HG02884 (cell line): Measurements from ENCODE around the gene GDPD4.

Experiments used
- ATAC-seq: cut with Tn5 transposase; IDR thresholded peaks from one replicate; pipeline ENCODE4 v1.9.1; 2021; ENCODE audit warnings: mild to moderate bottlenecking, moderate library complexity; ENCODE audit not compliant: unreplicated experiment

Gene GDPD4

DNA sequence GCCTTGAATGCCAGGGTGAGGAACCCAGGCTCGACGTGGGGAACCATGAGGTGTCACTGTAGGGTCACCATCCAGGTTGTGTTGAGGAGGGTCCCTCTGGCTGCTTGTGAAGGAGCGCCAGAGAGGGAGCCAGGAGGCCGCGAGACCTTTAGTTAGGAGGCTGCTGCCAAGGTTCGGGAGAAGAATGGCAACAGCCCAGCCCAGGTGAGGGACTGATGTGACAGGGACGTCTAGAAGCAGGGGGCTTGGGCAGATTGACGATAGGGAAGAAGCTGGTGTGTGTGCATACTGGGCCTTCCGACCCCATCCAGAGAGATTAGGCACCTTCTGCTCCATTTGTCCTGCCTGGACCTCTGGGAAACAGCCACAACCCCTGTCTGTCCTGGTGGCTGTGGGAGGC, 124.5 kb downstream of the GDPD4 start:
- no peak for ATAC-seq

DNA sequence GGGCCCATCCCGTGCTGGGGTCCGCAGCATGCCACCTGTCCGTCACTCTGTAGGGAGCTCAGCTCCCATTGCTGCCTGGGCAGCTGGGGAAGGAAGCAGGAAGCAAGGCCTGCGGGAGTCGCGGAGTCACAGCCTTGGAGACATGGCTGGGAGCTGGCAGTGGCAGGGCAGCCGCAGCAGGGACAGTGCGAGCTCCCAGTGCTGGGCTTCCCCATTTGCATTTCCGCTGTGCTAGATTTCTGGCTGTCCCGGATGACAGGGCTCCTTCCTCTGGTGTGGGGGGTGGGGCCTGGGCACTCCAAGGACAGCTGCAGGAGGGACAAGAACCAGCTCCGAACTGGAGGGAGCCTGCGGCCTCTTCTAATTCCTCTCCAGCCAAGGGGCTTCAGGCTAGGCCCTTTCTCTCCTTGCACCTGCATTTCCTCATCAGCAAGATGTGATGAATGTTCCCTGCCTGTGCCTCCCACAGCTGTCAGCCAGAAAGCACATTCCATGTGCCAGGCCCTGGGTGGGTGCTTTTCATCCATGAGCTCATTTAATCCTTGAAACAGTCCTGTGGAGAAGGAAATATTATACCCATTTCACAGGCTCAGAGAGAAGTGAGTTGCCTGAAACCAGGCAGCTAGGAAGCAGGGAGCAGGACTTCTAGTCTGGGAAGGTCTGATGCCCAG, 125.5 kb downstream of the GDPD4 start:
- ATAC-seq: no peak

DNA sequence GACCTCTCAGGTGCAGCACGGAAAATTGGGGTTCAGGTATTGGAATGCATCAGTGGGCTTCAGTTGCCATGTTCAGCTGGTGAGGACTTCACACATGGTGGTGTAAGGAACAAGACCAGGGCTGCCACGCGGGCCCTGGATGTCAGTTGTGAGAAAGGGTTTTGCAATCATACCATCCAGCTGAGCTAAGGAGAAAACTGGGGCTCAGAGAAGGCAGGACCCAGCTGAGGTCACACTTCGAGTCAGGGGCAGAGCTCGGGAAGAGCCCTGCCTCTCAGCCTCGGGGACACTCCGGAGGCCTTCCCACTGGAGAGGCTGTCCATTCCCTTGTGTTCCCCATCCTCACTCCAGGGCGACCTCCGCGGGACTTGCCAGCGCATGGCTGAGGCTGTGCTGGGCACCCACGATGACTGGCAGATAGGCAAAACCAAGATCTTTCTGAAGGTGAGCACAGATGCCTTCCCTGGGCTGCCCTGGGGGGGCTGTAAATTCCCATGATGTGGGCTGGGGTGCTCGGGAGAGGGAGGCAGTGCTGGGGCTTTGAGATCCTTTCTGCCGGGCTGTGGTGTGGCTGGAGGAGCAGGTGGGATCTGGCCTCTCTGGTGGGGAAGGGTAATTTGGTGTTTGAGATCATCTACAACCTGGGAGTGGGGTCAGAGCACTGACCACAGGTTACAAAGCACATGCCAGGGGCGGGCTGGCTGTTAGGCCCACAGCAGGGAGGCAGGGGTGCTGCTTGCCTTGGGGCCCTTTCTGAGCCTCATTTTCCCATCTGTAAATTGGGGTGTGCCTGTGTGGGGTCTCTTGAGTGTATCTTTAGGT, 126.3 kb downstream of the GDPD4 start:
- no peak for ATAC-seq

GRCh38 chr11:77174559-77174958, 126.9 kb downstream of the GDPD4 start:
- ATAC-seq: no peak

DNA sequence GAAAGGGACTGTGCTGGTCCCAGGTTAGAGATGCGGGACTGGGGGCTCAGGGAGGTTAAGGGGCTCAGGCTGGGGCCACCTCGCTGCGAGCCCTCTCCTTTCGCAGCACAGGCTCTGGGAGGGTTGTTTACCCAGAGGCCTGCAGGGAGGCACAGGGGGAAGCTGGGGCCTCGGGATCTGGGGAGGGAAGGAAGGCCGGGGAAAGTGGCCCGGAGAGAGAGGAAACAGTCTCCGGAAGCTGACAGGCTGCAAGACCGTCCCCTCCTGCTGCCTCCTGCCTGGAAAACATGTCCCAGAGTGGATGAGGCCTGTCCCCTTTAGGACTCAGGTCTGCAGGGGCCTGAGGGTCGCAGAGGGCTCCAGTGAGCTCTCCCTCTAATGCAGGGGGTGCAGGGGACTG, 128.0 kb downstream of the GDPD4 start:
- ATAC-seq: no peak

GRCh38 chr11:77172666-77172982, 128.9 kb downstream of the GDPD4 start:
- ATAC-seq: no peak

- no peak for ATAC-seq
Measured at GRCh38 chr11:77171885-77172665, 129.4 kb downstream of the GDPD4 start.

DNA sequence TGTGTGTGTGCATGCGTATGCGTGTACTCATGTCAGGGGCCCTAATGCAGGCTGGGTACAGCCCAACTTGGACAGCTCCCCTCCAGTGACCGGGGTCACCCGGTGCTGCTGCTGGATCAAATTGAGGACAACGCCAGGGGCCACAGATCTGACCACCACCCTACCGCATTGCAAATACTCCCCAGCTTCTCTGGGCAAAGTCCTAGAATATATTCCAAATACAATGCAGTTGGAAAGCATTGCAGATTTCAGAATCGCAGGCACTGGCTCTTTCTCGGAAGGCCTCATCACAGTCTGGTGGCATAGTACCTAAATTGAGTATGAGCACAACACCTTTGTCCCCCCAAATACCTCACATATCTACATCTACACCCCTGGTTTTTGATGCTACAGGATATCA, 130.2 kb downstream of the GDPD4 start:
- no peak for ATAC-seq

DNA sequence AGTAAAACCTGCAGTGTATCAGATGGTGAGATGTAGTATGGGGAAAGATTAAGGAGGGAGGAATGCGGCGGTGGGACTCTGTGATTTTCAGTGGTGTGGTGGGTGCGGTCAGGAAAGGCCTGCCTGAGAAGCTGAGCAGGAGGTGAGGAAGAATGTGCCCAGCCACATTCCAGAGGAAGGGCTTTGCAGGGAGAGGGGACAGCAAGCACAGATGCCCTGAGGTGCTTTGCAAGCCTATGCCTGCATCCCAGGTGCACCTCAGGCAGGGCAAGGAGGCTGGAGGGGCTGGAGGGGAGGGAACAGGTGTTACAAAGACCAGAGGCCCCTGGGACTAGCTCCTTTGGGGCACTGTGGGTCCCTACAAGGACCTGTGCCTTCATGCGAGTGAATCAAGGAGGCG, 131.4 kb downstream of the GDPD4 start:
- no peak for ATAC-seq

DNA sequence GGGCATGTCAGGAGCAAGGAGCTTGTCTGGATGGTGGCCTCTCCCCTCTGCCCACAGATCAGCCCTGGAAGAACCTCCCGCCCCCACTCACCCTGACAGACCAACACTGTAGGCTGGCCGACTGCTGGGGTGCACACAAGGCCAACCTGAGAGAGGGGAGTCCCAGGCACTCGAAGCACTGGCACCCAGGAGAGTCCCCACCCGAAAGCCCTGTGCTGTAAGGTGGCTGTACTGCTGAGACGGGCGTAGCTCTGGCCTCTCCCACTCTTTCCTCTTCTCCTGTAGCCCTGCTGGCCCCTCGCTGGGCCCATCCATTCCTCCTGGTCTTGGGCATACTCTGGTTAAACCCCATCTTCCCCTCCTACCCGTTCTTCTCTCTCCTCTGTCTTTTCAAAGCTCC, 133.7 kb downstream of the GDPD4 start:
- ATAC-seq: no peak

GRCh38 chr11:77167111-77167626, 134.3 kb downstream of the GDPD4 start:
- ATAC-seq: no peak
